Mesenchymal stem cell (in vitro differentiated cells and primary cell): Measurements from ENCODE around the gene FGFBP2.
A peak's percentile ranks its signal among the peaks of the same experiment; 100 is the strongest.

Source experiments
- DNase-seq: peaks from one replicate; pipeline ENCODE4 v3.0.0-alpha.2; 2013
- H2AFZ ChIP-seq: one replicate; pipeline ENCODE4 v1.6.1; 2013; ENCODE audit warnings: low read depth, mild to moderate bottlenecking, control low read depth, inconsistent platforms, low read length, moderate library complexity
- H2AK5ac ChIP-seq: 2 replicates; pipeline ENCODE4 v1.6.1; 2013; ENCODE audit warnings: low read length, moderate library complexity, mild to moderate bottlenecking, inconsistent platforms; ENCODE audit not compliant: severe bottlenecking
- H2BK120ac ChIP-seq: one replicate; pipeline ENCODE4 v1.6.1; 2013; ENCODE audit warnings: low read depth, mild to moderate bottlenecking, inconsistent platforms, low read length, moderate library complexity
- H2BK12ac ChIP-seq, 2 experiments: one replicate each; pipeline ENCODE4 v1.6.1; 2013; ENCODE audit warnings: inconsistent platforms in 2 of 2, low read length in 2 of 2, mild to moderate bottlenecking in 2 of 2, moderate library complexity in 2 of 2, control low read depth in 1 of 2
- H2BK15ac ChIP-seq: one replicate; pipeline ENCODE4 v1.6.1; 2013; ENCODE audit warnings: mild to moderate bottlenecking, low read depth, inconsistent platforms; ENCODE audit not compliant: poor library complexity, severe bottlenecking
- H2BK5ac ChIP-seq: 2 replicates; pipeline ENCODE4 v1.6.1; 2013; ENCODE audit warnings: low read depth, mild to moderate bottlenecking, low read length, control low read depth, inconsistent platforms; ENCODE audit not compliant: poor library complexity, severe bottlenecking
- H3K14ac ChIP-seq, 2 experiments: one replicate each; pipeline ENCODE4 v1.6.1; 2013; ENCODE audit warnings: inconsistent platforms in 2 of 2, low read length in 2 of 2, control low read depth in 1 of 2, mild to moderate bottlenecking in 1 of 2, moderate library complexity in 1 of 2
- H3K18ac ChIP-seq, 2 experiments: one replicate each; pipeline ENCODE4 v1.6.1; 2013; ENCODE audit warnings: inconsistent platforms in 2 of 2, low read length in 2 of 2, control low read depth in 1 of 2, low read depth in 1 of 2, mild to moderate bottlenecking in 1 of 2
- H3K23ac ChIP-seq, 2 experiments: one replicate each; pipeline ENCODE4 v1.6.1; 2013; ENCODE audit warnings: inconsistent platforms in 2 of 2, low read length in 2 of 2, mild to moderate bottlenecking in 2 of 2, moderate library complexity in 2 of 2, control low read depth in 1 of 2
- H3K27ac ChIP-seq: 2 replicates; pipeline ENCODE4 v1.5.1; 2013; ENCODE audit warnings: mild to moderate bottlenecking, moderate library complexity, low read length, control low read depth, inconsistent platforms; ENCODE audit not compliant: poor library complexity, severe bottlenecking
- H3K27me3 ChIP-seq, 2 experiments: 2 replicates each; pipeline versions ENCODE4 v1.6.1 to v1.7.0; 2013; ENCODE audit warnings: low read length in 2 of 2, mild to moderate bottlenecking in 2 of 2, moderate library complexity in 2 of 2, control low read depth in 1 of 2, inconsistent platforms in 1 of 2; ENCODE audit not compliant: control insufficient read depth in 1 of 2, insufficient read depth in 1 of 2
- H3K36me3 ChIP-seq, 2 experiments: 2 replicates each; pipeline versions ENCODE4 v1.6.1 to v1.7.0; 2013; ENCODE audit warnings: low read length in 2 of 2, control low read depth in 1 of 2, inconsistent platforms in 1 of 2, low read depth in 1 of 2, mild to moderate bottlenecking in 1 of 2; ENCODE audit not compliant: insufficient read depth in 2 of 2, control insufficient read depth in 1 of 2
- H3K4ac ChIP-seq, 2 experiments: one replicate each; pipeline ENCODE4 v1.6.1; 2013; ENCODE audit warnings: inconsistent platforms in 2 of 2, low read length in 2 of 2, mild to moderate bottlenecking in 2 of 2, moderate library complexity in 2 of 2, control low read depth in 1 of 2, low read depth in 1 of 2
- H3K4me1 ChIP-seq: 2 replicates; pipeline ENCODE4 v1.6.1; 2013; ENCODE audit warnings: low read depth, low read length, control low read depth; ENCODE audit not compliant: control insufficient read depth, insufficient read depth
- H3K4me2 ChIP-seq: 2 replicates; pipeline ENCODE4 v1.6.1; 2013; ENCODE audit warnings: low read length, mild to moderate bottlenecking, inconsistent platforms; ENCODE audit not compliant: poor library complexity, severe bottlenecking
- H3K4me3 ChIP-seq, 2 experiments: 2 replicates each; pipeline versions ENCODE4 v1.5.1 to v1.7.0; 2013; ENCODE audit warnings: low read length in 2 of 2, mild to moderate bottlenecking in 2 of 2, control low read depth in 1 of 2, low read depth in 1 of 2; ENCODE audit not compliant: insufficient read depth in 1 of 2
- H3K79me1 ChIP-seq: replicated peaks from 2 replicates; pipeline ENCODE4 v1.6.1; 2013; ENCODE audit warnings: mild to moderate bottlenecking, control low read depth, low read length, inconsistent platforms; ENCODE audit not compliant: poor library complexity, severe bottlenecking
- H3K9ac ChIP-seq: 2 replicates; pipeline ENCODE4 v1.7.0; 2013; ENCODE audit warnings: mild to moderate bottlenecking, low read length, moderate library complexity
- H3K9me3 ChIP-seq: 2 replicates; pipeline ENCODE4 v1.7.0; 2013; ENCODE audit warnings: mild to moderate bottlenecking, low read length; ENCODE audit not compliant: control insufficient read depth
- H4K8ac ChIP-seq: one replicate; pipeline ENCODE4 v1.6.1; 2013; ENCODE audit warnings: inconsistent platforms, mild to moderate bottlenecking, low read length, moderate library complexity
- H4K91ac ChIP-seq: one replicate; pipeline ENCODE4 v1.6.1; 2013; ENCODE audit warnings: mild to moderate bottlenecking, low read length, inconsistent platforms
- WGBS: methylation state at CpG from one replicate; pipeline ENCODE4 v1.1.7; 2013; ENCODE audit warnings: mixed read lengths; 5-methylcytosine and 5-hydroxymethylcytosine counted together

The FGFBP2 gene

DNA sequence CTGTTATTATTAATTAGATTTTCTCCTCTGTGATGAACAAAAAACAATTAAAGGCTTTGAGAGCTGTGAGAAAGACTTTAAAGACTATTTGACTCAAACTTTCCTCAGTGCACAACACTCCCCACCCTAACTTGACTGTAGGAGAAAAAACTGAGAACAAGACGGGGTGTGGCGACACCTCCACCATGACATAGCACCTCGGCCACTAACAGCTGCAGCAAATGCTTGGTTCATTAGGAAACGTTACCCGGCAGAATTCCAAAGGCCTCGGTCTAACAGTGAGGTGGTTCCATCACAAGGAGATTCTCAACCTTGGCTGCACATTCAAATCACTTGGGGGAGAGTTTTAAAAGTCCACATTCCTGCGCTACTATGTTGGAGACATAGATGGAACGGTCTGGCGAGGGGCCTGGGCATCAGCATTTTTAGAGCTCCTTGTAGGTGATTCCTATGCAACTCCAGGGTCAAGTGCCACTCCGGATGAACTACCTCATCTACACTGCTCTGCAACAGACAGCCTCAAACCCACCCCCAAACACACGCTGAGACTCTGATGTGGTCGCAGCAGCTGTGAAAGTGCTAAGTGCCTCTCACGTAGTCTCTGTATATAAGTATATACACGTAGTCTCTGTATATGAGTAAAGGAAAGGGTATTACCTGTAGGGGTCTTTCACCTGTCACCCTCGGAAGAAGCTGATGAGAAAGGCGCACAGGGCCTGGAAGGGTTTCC lies 1.0 kb downstream of the FGFBP2 start:
- WGBS: 80% methylated on average over 16 of the region's 16 CpGs

DNA sequence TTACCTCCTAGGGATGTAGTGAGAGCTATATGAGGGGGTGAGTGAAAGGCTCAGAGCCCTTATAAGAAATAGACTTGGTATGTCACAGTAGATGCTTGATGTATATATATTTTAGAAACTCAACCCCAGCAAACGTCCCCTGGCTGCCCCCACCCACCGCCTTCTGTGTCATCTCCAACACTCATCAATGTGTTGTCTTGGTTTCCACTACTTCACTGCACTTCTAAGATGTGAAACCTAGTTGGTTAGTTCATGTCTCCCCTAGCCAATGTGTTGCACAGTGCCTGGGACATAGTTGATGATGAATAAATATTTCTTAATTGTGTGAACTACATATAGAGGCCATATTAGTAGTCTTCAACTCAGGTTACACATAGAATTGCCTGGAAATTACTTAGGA lies 4.4 kb downstream of the FGFBP2 start:
- Histone ChIP-seq H3K14ac (no peak overlapping the region), H2BK5ac (no peak overlapping the region), H3K9me3 (no peaks in the 10 kb centered on the region), H3K79me1 (no peaks in the 10 kb centered on the region), H3K36me3 (no peaks in the 10 kb centered on the region), H4K8ac (no peak overlapping the region), H2AFZ (no peak overlapping the region), H3K9ac (no peak overlapping the region), H3K18ac (no peak overlapping the region), H3K23ac (no peak overlapping the region), H4K91ac (no peak overlapping the region), H3K4me1 (peaks cover 4% of the 10 kb centered on the region), H3K4me2 (no peak overlapping the region), H3K4me3 (no peak overlapping the region), H2BK120ac (no peak overlapping the region), H3K4ac (no peak overlapping the region), H3K27me3 (peaks cover 0 to 5% of the 10 kb centered on the region in 2 experiments), H3K27ac (no peak overlapping the region), H2AK5ac (no peak overlapping the region), H2BK12ac (no peak overlapping the region), H2BK15ac (no peak overlapping the region)
- no peak for DNase-seq
- no CpG with 5 or more reads among the region's 2 CpGs for WGBS

More for the DNA sequence above, 1.0 kb downstream of the FGFBP2 start:
- Histone ChIP-seq H3K9ac (no peak overlapping the region), H2BK5ac (no peak overlapping the region), H3K27me3 (peaks cover 0 to 10% of the 10 kb centered on the region in 2 experiments), H3K4me1 (peaks cover 3% of the 10 kb centered on the region), H2BK120ac (no peak overlapping the region), H3K36me3 (no peaks in the 10 kb centered on the region), H2AFZ (no peak overlapping the region), H3K4me3 (no peak overlapping the region), H3K4me2 (no peak overlapping the region), H3K14ac (no peak overlapping the region), H3K27ac (no peak overlapping the region), H2AK5ac (no peak overlapping the region), H3K4ac (no peak overlapping the region), H3K18ac (no peak overlapping the region), H4K8ac (no peak overlapping the region), H4K91ac (no peak overlapping the region), H3K79me1 (no peaks in the 10 kb centered on the region), H3K9me3 (peaks cover 7% of the 10 kb centered on the region), H3K23ac (no peak overlapping the region), H2BK15ac (no peak overlapping the region), H2BK12ac (no peak overlapping the region)
- DNase-seq: no peak

DNA sequence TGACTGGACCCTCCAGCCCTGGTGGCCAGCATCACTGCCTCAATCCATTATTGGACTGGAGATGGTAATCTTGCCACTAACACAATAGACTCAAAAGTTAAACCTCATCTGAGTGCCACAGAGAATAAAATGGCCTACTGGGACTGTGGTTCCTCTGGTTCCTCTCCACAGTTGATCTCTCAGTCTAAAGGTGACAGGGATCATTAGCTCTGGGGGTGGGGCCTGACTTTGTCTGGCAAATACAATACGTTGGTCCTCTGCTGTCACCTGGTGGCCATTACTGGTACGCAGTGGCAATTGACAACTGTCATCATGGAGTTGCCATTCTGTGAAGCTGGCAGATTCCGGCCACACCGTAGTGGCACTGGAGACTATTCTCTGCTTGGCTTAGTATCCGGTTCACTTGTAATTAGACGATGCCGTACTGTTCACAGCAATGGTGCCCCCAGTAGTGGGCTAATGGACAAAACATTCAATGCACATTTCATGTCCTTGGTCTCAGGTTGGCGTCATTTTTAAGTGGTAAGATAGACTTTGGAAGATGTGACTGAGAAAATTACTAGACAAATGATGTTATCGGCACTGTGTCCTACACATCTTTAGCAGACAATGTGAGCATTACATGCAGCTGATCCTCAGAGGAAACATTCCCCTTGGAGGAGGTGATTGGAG lies 6.7 kb downstream of the FGFBP2 start:
- Histone ChIP-seq H3K23ac (no peak overlapping the region), H3K9me3 (no peaks in the 10 kb centered on the region), H2BK120ac (no peak overlapping the region), H3K27me3 (peaks cover 0 to 5% of the 10 kb centered on the region in 2 experiments), H3K27ac (no peak overlapping the region), H2BK15ac (no peak overlapping the region), H3K4me1 (peaks cover 2% of the 10 kb centered on the region), H4K8ac (no peak overlapping the region), H3K4me3 (no peak overlapping the region), H2AFZ (no peak overlapping the region), H2BK5ac (no peak overlapping the region), H2AK5ac (no peak overlapping the region), H3K14ac (no peak overlapping the region), H3K36me3 (no peaks in the 10 kb centered on the region), H3K79me1 (no peaks in the 10 kb centered on the region), H3K4me2 (no peak overlapping the region), H3K9ac (no peak overlapping the region), H2BK12ac (no peak overlapping the region), H3K4ac (no peak overlapping the region), H4K91ac (no peak overlapping the region), H3K18ac (no peak overlapping the region)
- WGBS: 56% methylated on average over 9 of the region's 9 CpGs
- peak; percentile 66 for DNase-seq

DNA sequence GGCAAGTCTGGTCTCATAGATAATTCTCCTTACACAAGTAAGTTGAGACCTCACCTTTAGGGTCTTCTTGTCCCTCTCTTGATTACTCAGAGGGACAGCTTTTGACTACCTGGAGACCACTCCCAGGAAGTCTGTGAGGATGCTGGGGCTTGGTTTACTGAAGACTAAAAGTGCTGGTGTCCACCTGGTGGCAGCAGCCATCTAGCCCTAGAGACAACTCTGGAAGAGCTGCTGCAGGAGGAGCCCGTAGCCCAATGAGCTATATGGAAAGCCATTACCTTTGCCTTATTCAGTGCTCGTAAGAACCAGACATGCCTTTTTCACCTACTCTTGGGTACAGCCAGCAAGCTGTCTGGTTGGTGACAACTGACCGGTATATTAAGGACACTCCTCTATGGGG lies 7.3 kb downstream of the FGFBP2 start:
- Histone ChIP-seq H3K79me1 (no peaks in the 10 kb centered on the region), H2BK12ac (no peak overlapping the region), H4K91ac (no peak overlapping the region), H3K36me3 (no peaks in the 10 kb centered on the region), H3K27me3 (no peaks in the 10 kb centered on the region), H3K4me2 (no peak overlapping the region), H3K9me3 (no peaks in the 10 kb centered on the region), H2AFZ (no peak overlapping the region), H3K4me3 (no peak overlapping the region), H4K8ac (no peak overlapping the region), H3K23ac (no peak overlapping the region), H3K9ac (no peak overlapping the region), H2AK5ac (no peak overlapping the region), H3K27ac (no peak overlapping the region), H3K18ac (no peak overlapping the region), H3K4ac (no peak overlapping the region), H2BK120ac (no peak overlapping the region), H3K14ac (no peak overlapping the region), H3K4me1 (peaks cover 2% of the 10 kb centered on the region), H2BK15ac (no peak overlapping the region), H2BK5ac (no peak overlapping the region)
- WGBS: 79% methylated on average over 3 of the region's 3 CpGs
- peak; percentile 23 for DNase-seq
